HCT116 (cell line): Measurements from ENCODE around the gene KCNMB2.

Source experiments
- CEBPB ChIP-seq: IDR thresholded peaks from 2 replicates; pipeline ENCODE4 v1.6.1; 2012; ENCODE audit warnings: low read depth
- CTCF ChIP-seq, 3 experiments: fragments of 200-600 bp in 1 of 3; sonication (generic) in 1 of 3; IDR thresholded peaks in 2 of 3; conservative IDR thresholded peaks in 1 of 3; 2 replicates each; pipeline ENCODE4 v1.5.1; 2012 to 2017; ENCODE audit warnings: low read depth in 2 of 3, low read length in 2 of 3, antibody characterized with exemption in 1 of 3, borderline replicate concordance in 1 of 3, control low read depth in 1 of 3, mild to moderate bottlenecking in 1 of 3, mixed read lengths in 1 of 3, mixed run types in 1 of 3, moderate library complexity in 1 of 3; ENCODE audit not compliant: insufficient read depth in 1 of 3
- EZH2phosphoT487 ChIP-seq: fragments of 200-600 bp; IDR thresholded peaks from 2 replicates; pipeline ENCODE4 v1.6.1; 2018; ENCODE audit warnings: antibody characterized with exemption, borderline replicate concordance
- POLR2A ChIP-seq: IDR thresholded peaks from 2 replicates; pipeline ENCODE4 v1.7.0; 2011; ENCODE audit warnings: borderline replicate concordance; ENCODE audit not compliant: insufficient read depth, insufficient read length; ENCODE audit errors: extremely low read depth
- POLR2AphosphoS5 ChIP-seq: IDR thresholded peaks from 2 replicates; pipeline ENCODE4 v1.6.1; 2011; ENCODE audit warnings: mild to moderate bottlenecking, low read depth, low read length, moderate library complexity
- SIN3A ChIP-seq: IDR thresholded peaks from 2 replicates; pipeline ENCODE4 v1.6.1; 2012; ENCODE audit warnings: low read depth
- SP1 ChIP-seq: IDR thresholded peaks from 2 replicates; pipeline ENCODE4 v1.6.1; 2012; ENCODE audit warnings: low read depth
- ZNF274 ChIP-seq: fragments of 200-500 bp; sonication (Bioruptor generic); IDR thresholded peaks from 2 replicates; pipeline ENCODE4 v1.6.1; 2014; ENCODE audit warnings: mild to moderate bottlenecking, low read depth, low read length, inconsistent platforms

- no peak for TF ChIP-seq POLR2AphosphoS5
- no peak for TF ChIP-seq CTCF (IDR thresholded peaks at IDR 0.05 in 2 of 3, conservative IDR thresholded peaks at IDR 0.05 in 1 of 3; ENCODE audit: borderline replicate concordance in 1 of 3, insufficient read depth in 1 of 3, low read depth in 2 of 3, low read length in 2 of 3)
- no peak for TF ChIP-seq EZH2phosphoT487
- no peak for TF ChIP-seq POLR2A
- no peak for TF ChIP-seq ZNF274
- no peak for TF ChIP-seq SP1
- no peak for TF ChIP-seq CEBPB
- no peak for TF ChIP-seq SIN3A
These were observed 313.1 kb downstream of the KCNMB2 start for GRCh38 chr3:178849199-178849910.
